Gastrocnemius medialis (tissue), 4 donors: Measurements from ENCODE around the gene SPTAN1. TPM values are rescaled to one million over a fixed set of nuclear protein-coding genes. Genes with fewer than 3 reads are reported as not detected.
A peak's percentile ranks its signal among the peaks of the same experiment; 100 is the strongest.

ENCODE experiments used
- ATAC-seq, 2 donors: fragments of 150-250 bp; one replicate each; pipeline ENCODE4 v1.9.1; 2016
- DNase-seq, 2 donors: peaks; one replicate each; pipeline ENCODE4 v3.0.0-alpha.2; 2019
- H3K27ac ChIP-seq, 4 donors: fragments of 200-600 bp; sonication (generic); 1 replicate in 1 of 4; 2 replicates in 3 of 4; pipeline ENCODE4 v1.5.1; 2016 to 2018; ENCODE audit warnings: mild to moderate bottlenecking in 2 of 4, moderate library complexity in 1 of 4
- H3K27me3 ChIP-seq, 3 donors: fragments of 200-600 bp; sonication (generic) in 2 of 3; 1 replicate in 1 of 3; 2 replicates in 2 of 3; pipeline versions ENCODE4 v1.5.1 to v1.6.0; 2016 to 2019; ENCODE audit warnings: mild to moderate bottlenecking in 1 of 3, moderate library complexity in 1 of 3
- H3K36me3 ChIP-seq, 2 donors: fragments of 200-600 bp; sonication (generic) in 1 of 2; one replicate each; pipeline ENCODE4 v1.5.1; 2017 to 2018
- H3K4me1 ChIP-seq, 2 donors: fragments of 200-600 bp; sonication (generic) in 1 of 2; one replicate each; pipeline ENCODE4 v1.5.1; 2016 to 2017; ENCODE audit warnings: mild to moderate bottlenecking in 2 of 2
- H3K4me3 ChIP-seq, 4 donors: fragments of 200-600 bp; sonication (generic) in 3 of 4; 1 replicate in 1 of 4; 2 replicates in 3 of 4; pipeline ENCODE4 v1.5.1; 2016 to 2019; ENCODE audit warnings: mild to moderate bottlenecking in 2 of 4
- H3K9me3 ChIP-seq, 3 donors: fragments of 200-600 bp; sonication (generic) in 2 of 3; 1 replicate in 1 of 3; 2 replicates in 2 of 3; pipeline ENCODE4 v1.5.1; 2016 to 2019
- POLR2A ChIP-seq, 2 donors: fragments of 450-650 bp; IDR thresholded peaks; one replicate each; pipeline ENCODE4 v1.6.1; 2017; ENCODE audit warnings: antibody characterized with exemption in 2 of 2, mild to moderate bottlenecking in 2 of 2, moderate library complexity in 2 of 2
- in situ Hi-C, 4 donors: fragments of 200-750 bp; cut with MboI; loops; one replicate each; pipeline versions ENCODE4 v1.15.0 to v1.8.0; 2017; ENCODE audit warnings: low sequenced_read_pairs in 4 of 4
- intact Hi-C: fragments of 100-400 bp; cut with DNase I; formaldehyde crosslinking; loops from one replicate; pipeline ENCODE4 v1.15.1; 2023; ENCODE audit warnings: low total_unique reads
- total RNA-seq, 4 donors: library from RNA; depleted of rRNA; stranded (reverse); fragments of >200 nt; gene quantifications; one replicate each; pipeline versions ENCODE4 v1.1.0 to v1.2.3, GENCODE V29; 2016
- TF ChIP-seq, protein P1 (sequence below), 5 experiments: fragments of 450-650 bp in 3 of 5; fragments of 200-600 bp in 2 of 5; sonication (generic) in 2 of 5; IDR thresholded peaks in 4 of 5; conservative IDR thresholded peaks in 1 of 5; 1 replicate in 4 of 5; 2 replicates in 1 of 5; pipeline ENCODE4 v1.5.1; 2016 to 2019; ENCODE audit warnings: antibody characterized with exemption in 5 of 5, mild to moderate bottlenecking in 3 of 5, moderate library complexity in 3 of 5

SPTAN1 gene
- total RNA-seq, 4 donors from 2014 or later, result 30.2 to 41.5 (median 33.0) TPM

DNA sequence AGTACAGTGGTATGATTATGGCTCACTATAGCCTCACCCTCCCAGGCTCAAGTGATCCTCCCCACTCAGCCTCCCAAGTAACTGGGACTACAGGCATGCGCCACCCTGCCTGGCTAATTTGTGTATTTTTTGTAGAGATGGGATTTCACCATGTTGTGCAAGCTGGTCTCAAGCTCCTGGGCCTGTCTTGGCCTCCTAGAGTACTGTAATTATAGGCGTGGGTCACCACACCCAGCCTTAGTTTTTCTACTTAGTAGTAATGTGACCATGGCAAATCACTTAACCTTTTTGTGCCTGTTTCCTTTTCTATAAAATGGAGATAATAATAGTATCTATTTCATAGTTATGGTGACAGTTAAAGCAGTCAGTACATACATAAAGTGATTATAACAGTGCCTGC lies 25.7 kb upstream of the SPTAN1 start:
- intact Hi-C loops (loop anchor here (10.0 kb wide), 1 partner anchor 48 kb away; no protein-coding TSS in a partner anchor), in situ Hi-C loops (no loop called here)
- Histone ChIP-seq H3K9me3 (no peaks in the 10 kb centered on the region), H3K36me3 (peaks cover 0 to 86% of the 10 kb centered on the region in 2 donors), H3K27ac (no peak overlapping the region), H3K27me3 (no peaks in the 10 kb centered on the region), H3K4me3 (no peak overlapping the region), H3K4me1 (no peaks in the 10 kb centered on the region)
- TF ChIP-seq POLR2A (IDR thresholded peaks at IDR 0.05), result no peak
- ATAC-seq (no peak), DNase-seq (no peak)

DNA sequence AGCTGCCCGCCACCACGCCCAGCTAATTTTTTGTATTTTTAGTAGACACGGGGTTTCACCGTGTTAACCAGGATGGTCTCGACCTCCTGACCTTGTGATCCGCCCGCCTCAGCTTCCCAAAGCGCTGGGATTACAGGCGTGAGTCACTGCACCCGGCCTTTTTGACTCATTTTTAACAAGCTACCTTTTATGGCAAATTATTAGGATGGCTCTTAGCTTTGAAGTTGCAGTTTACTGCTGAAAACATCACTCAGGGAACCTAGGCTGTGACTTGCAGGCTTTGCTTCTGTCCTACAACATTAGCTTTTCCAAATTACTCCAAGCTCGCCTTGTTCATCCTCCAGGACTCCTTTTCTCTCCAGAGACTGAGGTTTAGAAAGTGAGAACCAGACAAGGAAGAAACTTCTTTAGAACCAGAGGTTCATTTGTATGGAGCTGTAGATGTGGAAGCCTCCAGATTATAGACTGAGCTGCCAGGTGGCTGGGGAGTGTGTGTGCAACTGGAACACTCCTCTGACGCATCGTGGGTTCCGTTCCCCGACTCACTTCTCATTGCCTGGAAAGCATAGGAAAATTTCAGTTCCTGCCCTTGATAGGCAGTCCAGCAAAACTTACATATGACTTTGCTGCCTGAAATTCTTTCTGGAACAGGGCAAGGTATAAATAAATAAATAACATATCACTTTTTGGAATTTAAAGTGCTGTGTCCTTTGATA lies 23.8 kb upstream of the SPTAN1 start:
- Histone ChIP-seq H3K36me3 (peaks cover 0 to 86% of the 10 kb centered on the region in 2 donors), H3K27ac (no peak overlapping the region), H3K4me1 (no peaks in the 10 kb centered on the region), H3K9me3 (no peaks in the 10 kb centered on the region), H3K27me3 (no peaks in the 10 kb centered on the region), H3K4me3 (no peak overlapping the region)
- in situ Hi-C loops, result no loop called here
- DNase-seq (no peak), ATAC-seq (no peak)
- intact Hi-C loops, result loop anchor here (10.0 kb wide), 1 partner anchor 46 kb away; no protein-coding TSS in a partner anchor
- TF ChIP-seq POLR2A (IDR thresholded peaks at IDR 0.05), result no peak

DNA sequence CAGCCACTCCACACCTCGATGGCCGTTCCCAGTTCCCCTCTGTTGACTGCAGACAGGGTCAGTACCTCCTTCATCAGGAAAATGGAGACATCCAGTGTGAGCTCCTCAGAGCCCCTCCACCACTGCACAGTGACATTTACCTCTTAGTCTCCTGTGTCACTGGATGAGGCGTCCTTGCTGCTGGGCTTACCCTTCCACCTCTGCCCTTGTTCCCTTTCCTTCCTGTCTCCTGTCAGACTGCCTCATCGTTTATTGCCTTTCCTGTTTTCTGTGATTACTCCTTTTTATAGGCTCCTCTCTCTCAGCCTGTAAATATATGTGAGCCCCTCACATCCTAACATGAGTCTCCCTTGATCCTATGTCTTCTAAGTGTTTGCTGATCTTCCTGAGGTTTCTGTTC lies 23.2 kb upstream of the SPTAN1 start:
- in situ Hi-C loops (no loop called here), intact Hi-C loops (loop anchor here (10.0 kb wide), 1 partner anchor 46 kb away; no protein-coding TSS in a partner anchor)
- Histone ChIP-seq H3K9me3 (no peaks in the 10 kb centered on the region), H3K27me3 (no peaks in the 10 kb centered on the region), H3K36me3 (peaks cover 0 to 85% of the 10 kb centered on the region in 2 donors), H3K4me3 (no peak overlapping the region), H3K27ac (no peak overlapping the region), H3K4me1 (no peaks in the 10 kb centered on the region)
- no peak for ATAC-seq
- TF ChIP-seq, protein P1, sequence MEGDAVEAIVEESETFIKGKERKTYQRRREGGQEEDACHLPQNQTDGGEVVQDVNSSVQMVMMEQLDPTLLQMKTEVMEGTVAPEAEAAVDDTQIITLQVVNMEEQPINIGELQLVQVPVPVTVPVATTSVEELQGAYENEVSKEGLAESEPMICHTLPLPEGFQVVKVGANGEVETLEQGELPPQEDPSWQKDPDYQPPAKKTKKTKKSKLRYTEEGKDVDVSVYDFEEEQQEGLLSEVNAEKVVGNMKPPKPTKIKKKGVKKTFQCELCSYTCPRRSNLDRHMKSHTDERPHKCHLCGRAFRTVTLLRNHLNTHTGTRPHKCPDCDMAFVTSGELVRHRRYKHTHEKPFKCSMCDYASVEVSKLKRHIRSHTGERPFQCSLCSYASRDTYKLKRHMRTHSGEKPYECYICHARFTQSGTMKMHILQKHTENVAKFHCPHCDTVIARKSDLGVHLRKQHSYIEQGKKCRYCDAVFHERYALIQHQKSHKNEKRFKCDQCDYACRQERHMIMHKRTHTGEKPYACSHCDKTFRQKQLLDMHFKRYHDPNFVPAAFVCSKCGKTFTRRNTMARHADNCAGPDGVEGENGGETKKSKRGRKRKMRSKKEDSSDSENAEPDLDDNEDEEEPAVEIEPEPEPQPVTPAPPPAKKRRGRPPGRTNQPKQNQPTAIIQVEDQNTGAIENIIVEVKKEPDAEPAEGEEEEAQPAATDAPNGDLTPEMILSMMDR (IDR thresholded peaks at IDR 0.05 in 4 of 5, conservative IDR thresholded peaks at IDR 0.05 in 1 of 5), result no peak
- no peak for TF ChIP-seq POLR2A (IDR thresholded peaks at IDR 0.05)
- no peak for DNase-seq

DNA sequence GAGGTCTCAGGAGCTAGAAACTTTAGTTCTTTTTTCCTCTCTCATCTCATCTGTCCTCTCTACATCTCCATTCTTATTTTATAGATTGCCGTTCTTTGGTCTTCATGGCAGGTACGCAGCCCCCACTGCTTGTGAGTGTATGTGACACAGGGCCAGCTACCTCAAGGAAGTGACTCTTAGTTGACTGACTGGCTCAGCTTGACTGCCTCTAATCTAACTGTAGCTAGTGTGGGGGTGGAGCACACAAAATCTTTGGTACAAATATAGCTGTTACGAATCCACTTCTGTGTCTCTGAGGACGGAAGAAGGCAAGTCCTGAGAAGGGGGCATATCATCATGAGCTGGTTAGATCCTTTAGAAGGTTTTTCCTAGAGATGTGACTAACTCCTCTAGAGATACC lies 19.8 kb upstream of the SPTAN1 start:
- peaks cover 0 to 82% of the 10 kb centered on the region in 2 donors for H3K36me3 ChIP-seq
- in situ Hi-C loops, result no loop called here
- ATAC-seq (no peak), DNase-seq (no peak)
- no peak overlapping the region for H3K27ac ChIP-seq
- no peaks in the 10 kb centered on the region for H3K9me3 ChIP-seq
- no peaks in the 10 kb centered on the region for H3K4me1 ChIP-seq
- H3K27me3 ChIP-seq, result no peaks in the 10 kb centered on the region
- TF ChIP-seq, protein P1 (IDR thresholded peaks at IDR 0.05 in 4 of 5, conservative IDR thresholded peaks at IDR 0.05 in 1 of 5), result no peak
- TF ChIP-seq POLR2A (IDR thresholded peaks at IDR 0.05), result no peak
- no peak overlapping the region for H3K4me3 ChIP-seq
- intact Hi-C loops, result no loop called here

DNA sequence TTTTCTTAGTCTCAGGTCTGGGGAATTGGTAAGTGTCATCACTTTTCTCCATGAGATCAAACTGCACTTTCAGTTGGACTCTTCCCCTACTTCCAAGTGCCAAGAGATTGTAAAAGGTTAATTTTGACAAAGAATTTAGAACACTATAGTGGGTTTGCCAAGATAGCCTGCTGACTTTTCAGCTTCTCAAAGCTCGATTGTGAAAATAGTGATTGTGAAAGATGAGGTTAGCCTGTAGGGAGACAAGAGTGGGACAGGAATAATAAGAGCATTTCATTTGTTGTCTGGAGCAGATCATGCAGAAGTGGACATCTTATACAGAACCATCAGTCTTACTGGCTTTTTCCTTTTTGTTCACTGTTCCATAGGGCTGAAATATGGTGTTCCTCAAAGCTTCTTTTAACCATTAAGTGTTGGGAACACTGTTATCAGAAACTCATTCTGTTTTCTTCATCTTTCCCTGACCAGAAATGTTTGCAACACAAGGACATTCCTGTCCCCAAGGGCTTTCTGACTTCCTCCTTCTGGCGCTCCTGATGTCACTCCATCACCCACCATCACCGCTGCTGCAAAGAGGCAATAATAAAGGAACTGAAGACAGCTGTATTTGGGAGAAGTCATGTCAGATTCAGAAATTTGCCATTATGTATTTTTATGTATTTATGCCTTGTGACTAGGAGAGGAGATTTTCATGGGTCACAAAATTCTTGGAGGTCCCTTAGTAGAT lies 11.6 kb upstream of the SPTAN1 start:
- DNase-seq, result no peak
- no peak overlapping the region for H3K4me3 ChIP-seq
- in situ Hi-C loops (no loop called here), intact Hi-C loops (no loop called here)
- no peak overlapping the region for H3K27ac ChIP-seq
- peak; percentile 12 to 62 for ATAC-seq
- H3K4me1 ChIP-seq, result no peaks in the 10 kb centered on the region
- no peaks in the 10 kb centered on the region for H3K27me3 ChIP-seq
- no peaks in the 10 kb centered on the region for H3K9me3 ChIP-seq
- peaks cover 0 to 68% of the 10 kb centered on the region in 2 donors for H3K36me3 ChIP-seq
- TF ChIP-seq POLR2A (IDR thresholded peaks at IDR 0.05), result no peak

DNA sequence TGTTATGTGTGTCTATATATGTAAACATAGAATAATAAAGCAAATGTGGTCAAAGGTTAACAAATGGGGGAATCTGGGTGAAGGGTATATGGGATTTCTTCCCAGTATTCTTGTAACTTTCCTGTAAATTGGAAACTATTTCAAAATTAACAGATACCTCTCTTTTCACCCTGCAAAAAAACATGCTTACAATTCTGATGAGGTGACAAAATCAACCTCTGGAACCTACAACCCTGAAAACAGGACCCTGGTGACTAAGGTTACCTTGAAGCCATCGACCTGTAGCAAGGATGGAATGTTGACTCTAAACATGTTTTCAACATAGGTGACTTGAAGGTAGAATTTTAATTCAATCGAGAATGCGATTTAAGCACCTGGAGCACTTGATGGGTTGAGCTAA lies 5.9 kb upstream of the SPTAN1 start:
- DNase-seq (no peak), ATAC-seq (no peak)
- Histone ChIP-seq H3K4me1 (peaks cover 10 to 20% of the 10 kb centered on the region in 2 donors), H3K27ac (no peak overlapping the region), H3K27me3 (no peaks in the 10 kb centered on the region), H3K36me3 (peaks cover 0 to 13% of the 10 kb centered on the region in 2 donors), H3K4me3 (no peak overlapping the region), H3K9me3 (no peaks in the 10 kb centered on the region)
- in situ Hi-C loops, result no loop called here
- intact Hi-C loops, result no loop called here
- TF ChIP-seq POLR2A (IDR thresholded peaks at IDR 0.05), result no peak
- TF ChIP-seq, protein P1 (IDR thresholded peaks at IDR 0.05 in 4 of 5, conservative IDR thresholded peaks at IDR 0.05 in 1 of 5), result no peak
